Measurements from ENCODE around the gene CADPS. TPM values are rescaled to one million over a fixed set of nuclear protein-coding genes. Genes with fewer than 3 reads are reported as not detected.

Gene CADPS
- total and polyA plus RNA-seq, 4 donors: 0.13 to 3.6 (median 0.49) TPM

GRCh38 chr3:62798000-62798399 lies 77.2 kb downstream of the CADPS start:
- H3K27ac ChIP-seq (ENCODE audit: low read depth in 1 of 2, low read length in 1 of 2): no peak overlapping the region
- H3K36me3 ChIP-seq (ENCODE audit: control insufficient read depth in 4 of 4, insufficient read depth in 4 of 4, low read length in 4 of 4): no peaks in the 10 kb centered on the region
- DNase-seq: no peak
- WGBS, 2 donors: 21 to 31% methylated on average over 3 of the region's 3 CpGs
- H3K9me3 ChIP-seq (ENCODE audit: control insufficient read depth in 4 of 4, insufficient read depth in 3 of 4, low read length in 3 of 4): no peaks in the 10 kb centered on the region
- TF ChIP-seq, protein P1, sequence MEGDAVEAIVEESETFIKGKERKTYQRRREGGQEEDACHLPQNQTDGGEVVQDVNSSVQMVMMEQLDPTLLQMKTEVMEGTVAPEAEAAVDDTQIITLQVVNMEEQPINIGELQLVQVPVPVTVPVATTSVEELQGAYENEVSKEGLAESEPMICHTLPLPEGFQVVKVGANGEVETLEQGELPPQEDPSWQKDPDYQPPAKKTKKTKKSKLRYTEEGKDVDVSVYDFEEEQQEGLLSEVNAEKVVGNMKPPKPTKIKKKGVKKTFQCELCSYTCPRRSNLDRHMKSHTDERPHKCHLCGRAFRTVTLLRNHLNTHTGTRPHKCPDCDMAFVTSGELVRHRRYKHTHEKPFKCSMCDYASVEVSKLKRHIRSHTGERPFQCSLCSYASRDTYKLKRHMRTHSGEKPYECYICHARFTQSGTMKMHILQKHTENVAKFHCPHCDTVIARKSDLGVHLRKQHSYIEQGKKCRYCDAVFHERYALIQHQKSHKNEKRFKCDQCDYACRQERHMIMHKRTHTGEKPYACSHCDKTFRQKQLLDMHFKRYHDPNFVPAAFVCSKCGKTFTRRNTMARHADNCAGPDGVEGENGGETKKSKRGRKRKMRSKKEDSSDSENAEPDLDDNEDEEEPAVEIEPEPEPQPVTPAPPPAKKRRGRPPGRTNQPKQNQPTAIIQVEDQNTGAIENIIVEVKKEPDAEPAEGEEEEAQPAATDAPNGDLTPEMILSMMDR (IDR thresholded peaks at IDR 0.05; ENCODE audit: control extremely low read depth, extremely low read depth): no peak
- H3K4me3 ChIP-seq: no peak overlapping the region
- no peaks in the 10 kb centered on the region for H3K4me1 ChIP-seq (ENCODE audit: control insufficient read depth in 5 of 5, insufficient read depth in 5 of 5, low read length in 5 of 5)
- H3K27me3 ChIP-seq (ENCODE audit: control insufficient read depth in 3 of 3, insufficient read depth in 3 of 3, low read length in 2 of 3): peaks cover 0 to 3% (median 0%) of the 10 kb centered on the region in 3 donors
- ATAC-seq (ENCODE audit: insufficient read depth, low FRiP score): no peak
- H3K9ac ChIP-seq (ENCODE audit: insufficient read depth in 1 of 2, low read length in 2 of 2): no peak overlapping the region

- Histone ChIP-seq H3K4me3 (no peak overlapping the region), H3K36me3 (ENCODE audit: control insufficient read depth in 4 of 4, insufficient read depth in 4 of 4, low read length in 4 of 4) (no peaks in the 10 kb centered on the region), H3K9ac (ENCODE audit: insufficient read depth in 1 of 2, low read length in 2 of 2) (no peak overlapping the region), H3K4me1 (ENCODE audit: control insufficient read depth in 5 of 5, insufficient read depth in 5 of 5, low read length in 5 of 5) (no peaks in the 10 kb centered on the region), H3K9me3 (ENCODE audit: control insufficient read depth in 4 of 4, insufficient read depth in 3 of 4, low read length in 3 of 4) (no peaks in the 10 kb centered on the region), H3K27me3 (ENCODE audit: control insufficient read depth in 3 of 3, insufficient read depth in 3 of 3, low read length in 2 of 3) (peaks cover 0 to 3% (median 0%) of the 10 kb centered on the region in 3 donors), H3K27ac (ENCODE audit: low read depth in 1 of 2, low read length in 1 of 2) (no peak overlapping the region)
- TF ChIP-seq, protein P1 (IDR thresholded peaks at IDR 0.05; ENCODE audit: control extremely low read depth, extremely low read depth): no peak
- WGBS, 2 donors: 56 to 70% methylated on average over 3 of the region's 3 CpGs
- DNase-seq (no peak), ATAC-seq (ENCODE audit: insufficient read depth, low FRiP score) (no peak)
Measured at GRCh38 chr3:62797132-62797531, 78.1 kb downstream of the CADPS start.

DNA sequence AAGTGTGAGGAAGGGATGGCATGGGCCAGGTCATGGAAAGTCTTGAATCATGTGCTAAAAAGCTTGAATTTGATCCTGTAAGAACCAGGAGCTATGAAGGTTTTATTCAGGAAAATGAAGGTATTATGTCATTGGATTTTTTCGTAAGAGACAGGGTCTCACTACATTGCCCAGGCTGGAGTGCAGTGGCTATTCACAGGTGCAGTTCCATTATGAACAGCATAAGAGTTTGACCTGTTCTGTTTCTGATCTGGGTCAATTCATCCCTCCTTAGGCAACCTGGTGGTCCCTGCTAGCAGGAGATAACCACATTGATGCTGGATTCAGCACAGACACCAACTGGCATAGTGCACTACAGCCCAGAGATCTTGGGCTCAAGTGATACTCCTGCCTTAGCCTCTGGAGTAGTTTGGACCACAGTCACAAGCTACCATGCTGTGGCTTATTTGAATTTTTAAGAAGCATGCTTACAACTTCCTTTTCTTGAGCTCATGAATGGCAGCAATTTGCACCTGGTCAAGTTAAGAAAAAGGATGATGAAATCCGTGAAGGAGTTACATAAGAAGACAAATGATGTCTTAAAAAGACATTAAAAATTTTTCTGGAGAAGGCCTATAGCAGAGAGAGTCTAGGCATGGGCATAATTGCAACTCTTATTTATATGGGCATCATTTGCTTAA lies 79.1 kb downstream of the CADPS start:
- DNase-seq: no peak
- WGBS, 2 donors: 67 to 70% methylated on average over 2 of the region's 2 CpGs
- Histone ChIP-seq H3K4me3 (no peak overlapping the region), H3K4me1 (ENCODE audit: control insufficient read depth in 5 of 5, insufficient read depth in 5 of 5, low read length in 5 of 5) (no peaks in the 10 kb centered on the region), H3K9ac (ENCODE audit: insufficient read depth in 1 of 2, low read length in 2 of 2) (no peak overlapping the region), H3K9me3 (ENCODE audit: control insufficient read depth in 4 of 4, insufficient read depth in 3 of 4, low read length in 3 of 4) (no peaks in the 10 kb centered on the region), H3K36me3 (ENCODE audit: control insufficient read depth in 4 of 4, insufficient read depth in 4 of 4, low read length in 4 of 4) (no peaks in the 10 kb centered on the region), H3K27me3 (ENCODE audit: control insufficient read depth in 3 of 3, insufficient read depth in 3 of 3, low read length in 2 of 3) (no peaks in the 10 kb centered on the region), H3K27ac (ENCODE audit: low read depth in 1 of 2, low read length in 1 of 2) (no peak overlapping the region)
- TF ChIP-seq, protein P1 (IDR thresholded peaks at IDR 0.05; ENCODE audit: control extremely low read depth, extremely low read depth): no peak
- no peak for ATAC-seq (ENCODE audit: insufficient read depth, low FRiP score)

GRCh38 chr3:62793946-62794345 lies 81.3 kb downstream of the CADPS start:
- no peak overlapping the region for H3K27ac ChIP-seq (ENCODE audit: low read depth in 1 of 2, low read length in 1 of 2)
- no peak overlapping the region for H3K9ac ChIP-seq (ENCODE audit: insufficient read depth in 1 of 2, low read length in 2 of 2)
- no peaks in the 10 kb centered on the region for H3K9me3 ChIP-seq (ENCODE audit: control insufficient read depth in 4 of 4, insufficient read depth in 3 of 4, low read length in 3 of 4)
- no peak overlapping the region for H3K4me3 ChIP-seq
- H3K36me3 ChIP-seq (ENCODE audit: control insufficient read depth in 4 of 4, insufficient read depth in 4 of 4, low read length in 4 of 4): no peaks in the 10 kb centered on the region
- no peaks in the 10 kb centered on the region for H3K4me1 ChIP-seq (ENCODE audit: control insufficient read depth in 5 of 5, insufficient read depth in 5 of 5, low read length in 5 of 5)
- WGBS, 2 donors: 92 to 93% methylated on average over 2 of the region's 2 CpGs
- TF ChIP-seq, protein P1 (IDR thresholded peaks at IDR 0.05; ENCODE audit: control extremely low read depth, extremely low read depth): no peak
- ATAC-seq (ENCODE audit: insufficient read depth, low FRiP score) (no peak), DNase-seq (no peak)
- H3K27me3 ChIP-seq (ENCODE audit: control insufficient read depth in 3 of 3, insufficient read depth in 3 of 3, low read length in 2 of 3): no peaks in the 10 kb centered on the region

Measured in lung (tissue), 12 donors.